Sigmoid colon (tissue), 7 donors: ENCODE results near the gene RPS18. TPM values are rescaled to one million over a fixed set of nuclear protein-coding genes. Genes with fewer than 3 reads are reported as not detected.
"Not testable (repeated sequence)": the region's sequence is repeated elsewhere in the genome, so short reads cannot be mapped to it uniquely, and the experiment has no call there.

Experiments used
- DNase-seq: peaks from one replicate; pipeline ENCODE4 v3.0.0-alpha.2; 2019
- H3K27ac ChIP-seq, 4 donors: fragments of 200-600 bp; sonication (generic); one replicate each; pipeline ENCODE4 v1.5.1; 2016 to 2019; ENCODE audit warnings: mild to moderate bottlenecking in 1 of 4
- H3K27me3 ChIP-seq, 3 donors: fragments of 200-600 bp; sonication (generic); one replicate each; pipeline ENCODE4 v1.5.1; 2019; ENCODE audit warnings: mild to moderate bottlenecking in 1 of 3
- H3K36me3 ChIP-seq, 4 donors: fragments of 200-600 bp; sonication (generic); one replicate each; pipeline ENCODE4 v1.5.1; 2016 to 2019
- H3K4me1 ChIP-seq, 4 donors: fragments of 200-600 bp; sonication (generic); one replicate each; pipeline ENCODE4 v1.5.1; 2017 to 2019
- H3K4me3 ChIP-seq, 4 donors: fragments of 200-600 bp; sonication (generic); one replicate each; pipeline ENCODE4 v1.5.1; 2017 to 2019; ENCODE audit warnings: mild to moderate bottlenecking in 2 of 4, moderate library complexity in 1 of 4
- H3K9me3 ChIP-seq, 4 donors: fragments of 200-600 bp in 3 of 4; sonication (generic) in 3 of 4; one replicate each; pipeline versions ENCODE4 v1.5.1 to v1.6.1; 2013 to 2019
- CTCF ChIP-seq, 4 experiments: fragments of 450-650 bp in 3 of 4; fragments of 200-600 bp in 1 of 4; IDR thresholded peaks; one replicate each; pipeline ENCODE4 v1.5.1; 2016 to 2019; ENCODE audit warnings: antibody characterized with exemption in 4 of 4, mild to moderate bottlenecking in 3 of 4, moderate library complexity in 2 of 4
- EP300 ChIP-seq, 4 donors: sonication (generic); formaldehyde crosslinking; IDR thresholded peaks; one replicate each; pipeline ENCODE4 v1.6.1; 2017; ENCODE audit warnings: antibody characterized with exemption in 4 of 4
- POLR2A ChIP-seq, 2 donors: fragments of 450-650 bp; IDR thresholded peaks; one replicate each; pipeline ENCODE4 v1.6.1; 2016; ENCODE audit warnings: antibody characterized with exemption in 2 of 2, mild to moderate bottlenecking in 2 of 2, moderate library complexity in 2 of 2
- POLR2AphosphoS5 ChIP-seq, 4 donors: sonication (generic); formaldehyde crosslinking; IDR thresholded peaks; one replicate each; pipeline ENCODE4 v1.6.1; 2017; ENCODE audit warnings: antibody characterized with exemption in 4 of 4
- WGBS, 2 donors: extraction: QIAGEN DNeasy Blood & Tissue Kit; methylation state at CpG; one replicate each; pipeline ENCODE4 v1.1.7; 2013; 5-methylcytosine and 5-hydroxymethylcytosine counted together
- intact Hi-C: fragments of 100-400 bp; cut with DNase I; formaldehyde crosslinking; loops from one replicate; pipeline ENCODE4 v1.15.1; 2023
- polyA plus RNA-seq, 3 donors: library from polyadenylated mRNA; stranded (reverse); fragments of 200-250 nt; gene quantifications; one replicate each; pipeline ENCODE4 v1.2.3, GENCODE V29; 2013
- total RNA-seq, 4 donors: library from RNA; depleted of rRNA; stranded (reverse); fragments of >200 nt; gene quantifications; one replicate each; pipeline ENCODE4 v1.1.0, GENCODE V29; 2016
- donor health status: healthy with polysubstance abuse.
- donor health status: Bipolar disorder and iron deficiency.
- donor health status: healthy.

RPS18 gene
- total RNA-seq: 1,000 to 10,000 TPM; 2,427 to 4,810 (median 4,005) TPM
- polyA plus RNA-seq: 1,000 to 10,000 TPM; 3,648 to 7,566 (median 5,490) TPM

GRCh38 chr6:33271468-33272274, at the start of gene RPS18, which contains the start of gene VPS52:
Gene RPS18, plus strand, starts transcription at chr6:33272075. Its CDS starts 45 bp downstream, at chr6:33272120.
Gene VPS52, minus strand, starts transcription at chr6:33271876. Its CDS starts 201 bp downstream, at chr6:33271675.
- Histone ChIP-seq H3K27me3 (no peaks in the 10 kb centered on the region), H3K36me3 (peaks cover 18 to 65% (median 40%) of the 10 kb centered on the region in 4 donors), H3K9me3 (no peaks in the 10 kb centered on the region), H3K4me1 (peaks cover 0 to 61% (median 57%) of the 10 kb centered on the region in 4 donors), H3K4me3 (peak within 1 kb of the TSS; percentile 56 to 88 (median 72)), H3K27ac (peak within 1 kb of the TSS; percentile 89 to 96 (median 90))
- WGBS, 2 donors: 0% methylated on average over 48 of the region's 48 CpGs
- TF ChIP-seq POLR2A (IDR thresholded peaks at IDR 0.05): peak; percentile 96 to 98
- peak; percentile 99 to 100 (median 99) for TF ChIP-seq POLR2AphosphoS5 (IDR thresholded peaks at IDR 0.05)
- TF ChIP-seq CTCF (IDR thresholded peaks at IDR 0.05): no peak
- TF ChIP-seq EP300 (IDR thresholded peaks at IDR 0.05): peak in 1 of 4 donors; percentile 11
- DNase-seq: peak; percentile 99
- intact Hi-C loops: loop anchor here (5.0 to 10.0 kb wide), 3 partner anchors 69 to 1607 kb away; partner anchors contain the start of genes C6orf47, CSNK2B, GPANK1 and HSD17B8

DNA sequence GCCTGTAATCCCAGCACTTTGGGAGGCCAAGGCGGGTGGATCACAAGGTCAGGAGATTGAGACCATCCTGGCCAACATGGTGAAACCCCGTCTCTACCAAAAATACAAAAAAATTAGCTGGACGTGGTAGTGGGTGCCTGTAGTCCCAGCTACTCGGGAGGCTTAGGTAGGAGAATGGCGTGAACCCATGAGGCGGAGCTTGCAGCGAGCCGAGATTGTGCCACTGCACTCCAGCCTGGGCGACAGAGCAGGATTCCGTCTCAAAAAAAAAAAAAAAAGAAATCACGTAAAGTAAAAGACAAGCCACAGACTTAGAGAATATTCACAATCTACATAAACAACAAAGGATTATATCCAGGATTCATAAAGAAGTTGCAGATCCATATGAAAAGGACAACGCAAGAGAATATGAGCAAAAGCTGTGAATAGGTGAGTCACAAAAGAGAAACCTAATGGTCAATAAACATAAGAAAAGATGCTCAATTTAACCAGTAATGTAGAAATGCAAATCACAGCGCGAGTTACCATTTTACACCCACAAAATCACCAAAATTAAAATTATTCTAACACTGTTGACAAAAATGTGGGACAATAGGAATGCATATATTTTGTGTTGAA, 45.3 kb upstream of the RPS18 start:
- H3K36me3 ChIP-seq, H3K27ac ChIP-seq, H3K4me1 ChIP-seq, intact Hi-C loops, DNase-seq, H3K9me3 ChIP-seq, H3K4me3 ChIP-seq: not testable (repeated sequence)
- 50 to 56% methylated on average over 14 of the region's 14 CpGs for WGBS, 2 donors
- peaks cover 0 to 16% (median 0%) of the 10 kb centered on the region in 3 donors for H3K27me3 ChIP-seq

DNA sequence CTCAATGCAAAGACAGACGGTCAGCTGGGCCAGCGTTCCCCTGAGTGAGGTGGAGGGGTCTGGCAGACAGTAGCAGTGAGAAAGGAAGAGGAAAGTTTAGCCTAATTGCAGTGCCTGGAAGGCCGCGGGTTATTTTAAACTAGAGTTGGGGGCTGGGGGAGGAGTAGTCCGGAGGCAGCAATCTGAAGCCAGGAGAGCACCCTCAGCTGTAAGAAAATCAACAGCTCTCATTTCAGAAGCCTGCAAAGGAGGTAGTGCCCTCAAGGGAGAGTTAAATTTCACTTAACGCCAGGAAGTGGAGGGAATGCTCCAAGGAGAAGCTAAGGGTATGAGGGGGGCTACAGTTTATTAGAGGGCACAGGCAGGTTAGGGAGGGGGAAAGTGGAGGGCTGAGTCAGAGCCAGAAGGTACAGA, 36.6 kb upstream of the RPS18 start:
- Histone ChIP-seq H3K36me3 (no peaks in the 10 kb centered on the region), H3K4me1 (no peaks in the 10 kb centered on the region), H3K27ac (no peak overlapping the region), H3K27me3 (peaks cover 0 to 30% (median 8%) of the 10 kb centered on the region in 3 donors), H3K9me3 (no peaks in the 10 kb centered on the region), H3K4me3 (no peak overlapping the region)
- TF ChIP-seq POLR2A (IDR thresholded peaks at IDR 0.05): no peak
- no peak for TF ChIP-seq EP300 (IDR thresholded peaks at IDR 0.05)
- no peak for TF ChIP-seq CTCF (IDR thresholded peaks at IDR 0.05)
- TF ChIP-seq POLR2AphosphoS5 (IDR thresholded peaks at IDR 0.05): no peak
- intact Hi-C loops: no loop called here
- 31 to 34% methylated on average over 6 of the region's 6 CpGs for WGBS, 2 donors
- DNase-seq: no peak

- H3K9me3 ChIP-seq: no peaks in the 10 kb centered on the region
- no peak overlapping the region for H3K4me3 ChIP-seq
- no peaks in the 10 kb centered on the region for H3K36me3 ChIP-seq
- no peak for TF ChIP-seq EP300 (IDR thresholded peaks at IDR 0.05)
- no peak for TF ChIP-seq CTCF (IDR thresholded peaks at IDR 0.05)
- TF ChIP-seq POLR2AphosphoS5 (IDR thresholded peaks at IDR 0.05): no peak
- H3K27ac ChIP-seq: no peak overlapping the region
- H3K4me1 ChIP-seq: no peaks in the 10 kb centered on the region
- H3K27me3 ChIP-seq: peaks cover 0 to 30% (median 8%) of the 10 kb centered on the region in 3 donors
- intact Hi-C loops: no loop called here
- DNase-seq: no peak
Measured at GRCh38 chr6:33236328-33236727, 35.5 kb upstream of the RPS18 start.

DNA sequence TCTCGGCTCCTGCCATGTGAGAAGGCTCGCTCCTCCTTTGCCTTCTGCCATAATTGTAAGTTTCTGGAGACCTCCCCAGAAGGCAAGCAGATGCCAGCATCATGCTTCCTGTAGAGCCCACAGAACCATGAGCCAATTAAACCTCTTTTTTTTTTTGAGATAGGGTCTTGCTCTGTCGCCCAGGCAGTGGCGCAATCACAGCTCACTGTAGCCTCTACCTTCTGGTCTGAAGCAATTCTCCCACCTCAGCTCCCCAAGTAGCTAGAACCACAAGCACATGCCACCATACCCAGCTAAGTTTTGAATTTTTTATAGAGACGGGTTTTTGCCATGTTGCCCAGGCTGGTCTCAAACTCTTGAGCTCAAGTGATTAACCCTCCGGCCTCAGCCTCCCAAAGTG, 35.0 kb upstream of the RPS18 start:
- no peaks in the 10 kb centered on the region for H3K9me3 ChIP-seq
- H3K27me3 ChIP-seq: peaks cover 0 to 30% (median 8%) of the 10 kb centered on the region in 3 donors
- intact Hi-C loops: no loop called here
- no peak for TF ChIP-seq EP300 (IDR thresholded peaks at IDR 0.05)
- DNase-seq: no peak
- H3K36me3 ChIP-seq: no peaks in the 10 kb centered on the region
- H3K4me3 ChIP-seq: no peak overlapping the region
- no peaks in the 10 kb centered on the region for H3K4me1 ChIP-seq
- 86 to 96% methylated on average over 6 of the region's 6 CpGs for WGBS, 2 donors
- no peak overlapping the region for H3K27ac ChIP-seq
